Testis (tissue), 2 donors: ENCODE measurements around the gene SMYD3.

Source experiments
- CTCF ChIP-seq, 3 experiments: fragments of 450-650 bp in 2 of 3; fragments of 200-600 bp in 1 of 3; sonication (generic) in 1 of 3; IDR thresholded peaks; one replicate each; pipeline ENCODE4 v1.5.1; 2016 to 2019; ENCODE audit warnings: antibody characterized with exemption in 3 of 3, mild to moderate bottlenecking in 2 of 3, moderate library complexity in 1 of 3
- POLR2A ChIP-seq: fragments of 450-650 bp; IDR thresholded peaks from one replicate; pipeline ENCODE4 v1.6.1; 2017; ENCODE audit warnings: antibody characterized with exemption, mild to moderate bottlenecking, moderate library complexity

- TF ChIP-seq CTCF (IDR thresholded peaks at IDR 0.05) (no peak), POLR2A (no peak)
Observed at GRCh38 chr1:246212013-246212412, 295.1 kb downstream of the SMYD3 start.
